Measurements from ENCODE around the gene RERE.

- TF ChIP-seq CTCF (IDR thresholded peaks at IDR 0.05; ENCODE audit: borderline replicate concordance, extremely low read depth, low read length, poor library complexity, severe bottlenecking): no peak
- TF ChIP-seq EZH2 (IDR thresholded peaks at IDR 0.05; ENCODE audit: borderline replicate concordance, low read depth, low read length, severe bottlenecking): no peak
Measured at GRCh38 chr1:8533124-8533523, 284.3 kb downstream of the RERE start.
